Measurements from ENCODE around the gene EPHA5.

Gene EPHA5

DNA sequence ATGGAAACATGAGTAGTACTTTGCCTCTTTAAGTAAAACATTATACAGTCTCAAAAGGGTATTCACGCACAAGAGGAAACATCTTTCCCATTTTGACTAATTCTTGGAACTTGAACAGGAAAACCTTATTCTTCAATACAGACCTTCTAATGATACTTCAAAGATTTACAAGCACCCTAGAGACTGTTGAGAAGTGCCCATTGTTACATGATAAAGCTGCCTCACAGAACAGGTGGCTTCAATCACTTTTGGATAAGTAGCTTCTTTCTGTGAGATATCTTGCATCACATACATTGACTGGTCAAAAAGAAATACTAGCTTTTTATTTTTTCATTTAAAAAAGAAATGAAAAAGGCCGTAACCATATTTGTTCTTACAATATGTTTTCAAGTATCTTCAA, 219.4 kb downstream of the EPHA5 start:
- Histone ChIP-seq H3K27ac (replicated peaks) (no peak overlapping the region), H3K27me3 (ENCODE audit: insufficient read depth, poor library complexity, severe bottlenecking) (no peaks in the 10 kb centered on the region), H3K4me3 (replicated peaks; ENCODE audit: insufficient read depth, low read length) (no peak overlapping the region)
- TF ChIP-seq REST (IDR thresholded peaks at IDR 0.05; ENCODE audit: insufficient replicate concordance, low read depth): no peak
- no peak for TF ChIP-seq GABPA (IDR thresholded peaks at IDR 0.05; ENCODE audit: low read depth)
- TF ChIP-seq CTCF (IDR thresholded peaks at IDR 0.05; ENCODE audit: insufficient read depth, low read length): no peak
- TF ChIP-seq SPI1 (IDR thresholded peaks at IDR 0.05; ENCODE audit: borderline replicate concordance, low read depth): no peak
- no peak for TF ChIP-seq POLR2AphosphoS5 (IDR thresholded peaks at IDR 0.05; ENCODE audit: low read depth)
- DNase-seq (ENCODE audit: low read depth in 1 of 2, low spot score in 1 of 2): no peak

- no peak overlapping the region for H3K27ac ChIP-seq (replicated peaks)
- H3K27me3 ChIP-seq (ENCODE audit: insufficient read depth, poor library complexity, severe bottlenecking): no peaks in the 10 kb centered on the region
- no peak overlapping the region for H3K4me3 ChIP-seq (replicated peaks; ENCODE audit: insufficient read depth, low read length)
- DNase-seq (ENCODE audit: low read depth in 1 of 2, low spot score in 1 of 2): no peak
- no peak for TF ChIP-seq GABPA (IDR thresholded peaks at IDR 0.05; ENCODE audit: low read depth)
- TF ChIP-seq POLR2AphosphoS5 (IDR thresholded peaks at IDR 0.05; ENCODE audit: low read depth): no peak
- TF ChIP-seq SPI1 (IDR thresholded peaks at IDR 0.05; ENCODE audit: borderline replicate concordance, low read depth): no peak
- TF ChIP-seq REST (IDR thresholded peaks at IDR 0.05; ENCODE audit: insufficient replicate concordance, low read depth): no peak
- no peak for TF ChIP-seq CTCF (IDR thresholded peaks at IDR 0.05; ENCODE audit: insufficient read depth, low read length)
Observed at GRCh38 chr4:65437102-65437501, 233.2 kb downstream of the EPHA5 start.

DNA sequence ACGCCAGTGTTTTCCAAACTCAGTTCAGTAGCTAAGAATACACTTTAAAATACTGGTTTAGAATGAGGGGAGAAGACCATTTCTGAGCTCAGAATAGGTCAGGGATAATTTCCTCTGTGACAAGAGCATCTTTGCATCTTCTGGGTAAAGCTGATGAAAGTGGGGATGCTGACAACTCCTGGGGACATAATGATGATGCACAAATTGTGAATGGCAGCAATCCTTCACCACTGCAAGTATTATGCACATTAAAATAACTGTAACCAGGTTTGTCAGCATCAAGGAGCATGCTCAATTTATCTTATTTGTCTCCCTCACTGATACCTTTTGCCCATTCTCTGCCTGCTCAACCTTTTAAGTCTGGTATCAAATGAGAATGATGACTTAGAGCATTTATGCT, 248.2 kb downstream of the EPHA5 start:
- Histone ChIP-seq H3K27ac (replicated peaks) (no peak overlapping the region), H3K4me3 (replicated peaks; ENCODE audit: insufficient read depth, low read length) (no peak overlapping the region), H3K27me3 (ENCODE audit: insufficient read depth, poor library complexity, severe bottlenecking) (no peaks in the 10 kb centered on the region)
- TF ChIP-seq SPI1 (IDR thresholded peaks at IDR 0.05; ENCODE audit: borderline replicate concordance, low read depth) (no peak), GABPA (IDR thresholded peaks at IDR 0.05; ENCODE audit: low read depth) (no peak), CTCF (IDR thresholded peaks at IDR 0.05; ENCODE audit: insufficient read depth, low read length) (no peak), REST (IDR thresholded peaks at IDR 0.05; ENCODE audit: insufficient replicate concordance, low read depth) (no peak), POLR2AphosphoS5 (IDR thresholded peaks at IDR 0.05; ENCODE audit: low read depth) (no peak)
- DNase-seq (ENCODE audit: low read depth in 1 of 2, low spot score in 1 of 2): no peak
